Measurements from ENCODE around the gene INAFM2. TPM values are rescaled to one million over a fixed set of nuclear protein-coding genes. Genes with fewer than 3 reads are reported as not detected.

Gene INAFM2
- total RNA-seq, 2 experiments from 2014 or later, result 13.5 to 15.5 TPM

DNA sequence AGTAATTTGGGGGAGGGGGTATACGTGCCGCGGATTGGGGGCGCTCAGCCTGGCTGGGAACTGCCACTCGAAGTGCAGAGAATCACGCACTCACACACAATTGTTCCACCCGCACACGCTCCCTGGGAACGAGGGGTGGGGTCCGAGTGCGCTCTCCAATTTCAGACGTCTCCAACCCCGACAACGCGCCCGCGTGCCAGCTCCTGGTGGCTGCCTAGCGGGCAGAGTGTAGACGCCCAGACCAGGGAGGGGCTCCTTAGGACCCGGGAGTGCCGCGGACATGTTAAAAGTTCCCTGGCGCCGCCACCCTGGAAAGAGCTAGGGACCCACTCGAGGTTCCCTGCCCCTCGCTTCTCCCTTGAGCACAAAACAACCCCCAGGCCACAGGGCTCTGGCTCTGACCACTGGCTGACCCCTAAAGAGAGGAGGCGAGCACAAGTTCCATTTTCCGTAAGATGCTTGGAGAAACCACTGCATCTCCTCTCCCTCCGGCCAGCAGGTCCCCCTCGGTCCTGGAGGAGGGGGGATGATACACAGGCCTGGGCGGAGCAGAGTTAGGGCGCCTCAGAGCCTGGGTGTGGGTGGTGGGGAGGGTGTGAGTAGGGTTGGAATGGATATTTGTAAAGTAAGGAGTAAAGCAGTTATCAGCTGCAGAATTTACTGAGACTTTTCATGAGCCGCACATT is 39.7 kb upstream of the INAFM2 start:
- Mint-ChIP-seq H3K4me1 (peaks cover 8% of the 10 kb centered on the region), H3K4me3 (no peak overlapping the region), H3K36me3 (no peaks in the 10 kb centered on the region), H3K27me3 (peaks cover 33% of the 10 kb centered on the region), H3K9me3 (no peaks in the 10 kb centered on the region), H3K27ac (no peak overlapping the region)
- DNase-seq, result no peak

GRCh38 chr15:40285151-40285550 is 38.3 kb upstream of the INAFM2 start:
- Mint-ChIP-seq H3K27me3 (peaks cover 22% of the 10 kb centered on the region), H3K36me3 (no peaks in the 10 kb centered on the region), H3K4me3 (no peak overlapping the region), H3K27ac (no peak overlapping the region), H3K9me3 (no peaks in the 10 kb centered on the region), H3K4me1 (peaks cover 4% of the 10 kb centered on the region)
- no peak for DNase-seq

GRCh38 chr15:40285554-40286011 is 37.9 kb upstream of the INAFM2 start:
- Mint-ChIP-seq H3K27ac (no peak overlapping the region), H3K4me1 (peaks cover 4% of the 10 kb centered on the region), H3K36me3 (no peaks in the 10 kb centered on the region), H3K27me3 (peaks cover 18% of the 10 kb centered on the region), H3K4me3 (no peak overlapping the region), H3K9me3 (no peaks in the 10 kb centered on the region)
- DNase-seq, result no peak

DNA sequence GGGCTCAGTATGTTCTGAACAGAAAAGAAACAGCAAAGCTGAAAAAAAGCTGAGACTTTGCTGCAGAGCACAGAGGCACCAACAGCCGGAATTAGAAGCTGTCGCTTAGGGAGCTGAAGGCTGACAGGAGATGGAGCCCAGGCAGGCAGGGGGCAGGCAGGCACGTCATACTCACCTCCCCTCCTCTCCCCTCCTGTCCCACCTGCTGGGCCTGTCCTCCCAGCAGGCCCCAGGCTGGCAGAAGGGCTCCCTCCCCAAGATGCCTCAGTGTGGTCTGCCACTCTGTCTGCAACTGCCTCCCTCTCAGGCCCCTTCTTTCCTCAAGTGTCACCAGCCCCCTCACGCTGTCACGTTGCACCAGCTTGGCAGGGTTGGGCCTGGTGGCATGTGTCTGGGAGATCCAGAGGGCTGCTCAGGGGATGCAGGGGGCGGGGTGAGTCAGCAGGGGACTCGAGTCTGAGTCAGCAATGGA is 37.4 kb upstream of the INAFM2 start:
- H3K4me3 Mint-ChIP-seq, result no peak overlapping the region
- no peak for DNase-seq
- no peak overlapping the region for H3K27ac Mint-ChIP-seq
- H3K27me3 Mint-ChIP-seq, result peaks cover 13% of the 10 kb centered on the region
- no peaks in the 10 kb centered on the region for H3K36me3 Mint-ChIP-seq
- peaks cover 4% of the 10 kb centered on the region for H3K4me1 Mint-ChIP-seq
- no peaks in the 10 kb centered on the region for H3K9me3 Mint-ChIP-seq

- Mint-ChIP-seq H3K27ac (no peak overlapping the region), H3K27me3 (peaks cover 10% of the 10 kb centered on the region), H3K4me1 (peaks cover 4% of the 10 kb centered on the region), H3K36me3 (no peaks in the 10 kb centered on the region), H3K9me3 (no peaks in the 10 kb centered on the region), H3K4me3 (no peak overlapping the region)
- DNase-seq, result no peak
Observed at GRCh38 chr15:40286794-40287193, 36.7 kb upstream of the INAFM2 start.

GRCh38 chr15:40287505-40287904 is 36.0 kb upstream of the INAFM2 start:
- H3K4me1 Mint-ChIP-seq, result peaks cover 4% of the 10 kb centered on the region

DNA sequence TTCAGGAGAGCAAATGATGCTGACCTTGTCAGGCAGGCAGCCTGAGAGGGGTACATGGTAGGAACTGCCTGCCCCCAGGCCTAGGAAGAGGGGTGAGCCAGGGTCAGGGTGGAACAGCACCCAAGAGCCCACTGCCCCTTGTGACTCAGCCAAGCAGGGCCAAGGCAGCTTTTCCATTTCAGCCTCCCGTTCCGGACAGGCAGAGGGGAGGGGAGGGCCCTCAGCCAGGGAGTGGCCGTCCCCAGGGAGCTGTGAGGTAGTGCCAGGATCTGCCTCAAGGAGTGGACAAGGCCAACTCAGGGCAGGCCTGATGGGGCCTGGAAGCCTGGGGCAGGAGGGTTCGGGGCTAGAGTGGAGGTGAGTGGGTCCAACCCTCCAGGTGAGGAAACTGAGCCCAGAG is 35.5 kb upstream of the INAFM2 start:
- no peak for DNase-seq
- no peaks in the 10 kb centered on the region for H3K36me3 Mint-ChIP-seq
- peaks cover 7% of the 10 kb centered on the region for H3K27me3 Mint-ChIP-seq
- H3K4me1 Mint-ChIP-seq, result peaks cover 4% of the 10 kb centered on the region
- H3K4me3 Mint-ChIP-seq, result no peak overlapping the region
- no peak overlapping the region for H3K27ac Mint-ChIP-seq
- H3K9me3 Mint-ChIP-seq, result no peaks in the 10 kb centered on the region

More at GRCh38 chr15:40287505-40287904, 36.0 kb upstream of the INAFM2 start:
- no peak overlapping the region for H3K27ac Mint-ChIP-seq
- H3K9me3 Mint-ChIP-seq, result no peaks in the 10 kb centered on the region
- peaks cover 10% of the 10 kb centered on the region for H3K27me3 Mint-ChIP-seq
- DNase-seq, result no peak
- no peaks in the 10 kb centered on the region for H3K36me3 Mint-ChIP-seq
- no peak overlapping the region for H3K4me3 Mint-ChIP-seq

GRCh38 chr15:40289140-40289775 is 34.2 kb upstream of the INAFM2 start:
- Mint-ChIP-seq H3K4me1 (peaks cover 3% of the 10 kb centered on the region), H3K9me3 (no peaks in the 10 kb centered on the region), H3K4me3 (no peak overlapping the region), H3K27ac (no peak overlapping the region), H3K27me3 (no peaks in the 10 kb centered on the region), H3K36me3 (no peaks in the 10 kb centered on the region)
- DNase-seq, result no peak

DNA sequence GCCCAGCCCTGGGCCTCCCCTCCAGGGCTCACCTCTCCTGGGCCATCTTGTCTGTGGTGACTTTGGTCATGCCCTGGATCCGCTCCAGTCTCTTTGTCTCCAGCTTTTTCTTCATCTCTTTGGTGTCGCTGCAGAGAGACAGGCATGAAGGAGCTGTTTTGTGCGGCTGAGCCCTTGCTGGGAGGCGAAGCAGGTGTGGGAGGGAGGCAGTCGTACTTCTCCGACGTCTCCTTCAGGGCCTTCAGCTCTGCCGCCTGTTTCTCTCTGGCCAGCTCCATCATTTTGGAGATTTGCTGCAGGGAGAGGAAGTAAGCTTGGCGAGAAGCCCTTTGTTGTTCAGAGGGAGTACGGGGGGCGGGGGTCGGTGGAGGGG is 33.0 kb upstream of the INAFM2 start:
- Mint-ChIP-seq H3K27ac (no peak overlapping the region), H3K36me3 (no peaks in the 10 kb centered on the region), H3K4me1 (no peaks in the 10 kb centered on the region), H3K9me3 (no peaks in the 10 kb centered on the region), H3K27me3 (no peaks in the 10 kb centered on the region), H3K4me3 (no peak overlapping the region)
- DNase-seq, result no peak

- no peak for DNase-seq
- no peaks in the 10 kb centered on the region for H3K27me3 Mint-ChIP-seq
- H3K9me3 Mint-ChIP-seq, result no peaks in the 10 kb centered on the region
- H3K4me1 Mint-ChIP-seq, result no peaks in the 10 kb centered on the region
- no peak overlapping the region for H3K27ac Mint-ChIP-seq
- no peak overlapping the region for H3K4me3 Mint-ChIP-seq
- H3K36me3 Mint-ChIP-seq, result no peaks in the 10 kb centered on the region
Observed at GRCh38 chr15:40290918-40291574, 32.4 kb upstream of the INAFM2 start.

- Mint-ChIP-seq H3K9me3 (no peaks in the 10 kb centered on the region), H3K27me3 (no peaks in the 10 kb centered on the region), H3K36me3 (no peaks in the 10 kb centered on the region), H3K4me3 (no peak overlapping the region), H3K4me1 (no peaks in the 10 kb centered on the region), H3K27ac (no peak overlapping the region)
- DNase-seq, result no peak
Observed at GRCh38 chr15:40292246-40292645, 31.2 kb upstream of the INAFM2 start.

DNA sequence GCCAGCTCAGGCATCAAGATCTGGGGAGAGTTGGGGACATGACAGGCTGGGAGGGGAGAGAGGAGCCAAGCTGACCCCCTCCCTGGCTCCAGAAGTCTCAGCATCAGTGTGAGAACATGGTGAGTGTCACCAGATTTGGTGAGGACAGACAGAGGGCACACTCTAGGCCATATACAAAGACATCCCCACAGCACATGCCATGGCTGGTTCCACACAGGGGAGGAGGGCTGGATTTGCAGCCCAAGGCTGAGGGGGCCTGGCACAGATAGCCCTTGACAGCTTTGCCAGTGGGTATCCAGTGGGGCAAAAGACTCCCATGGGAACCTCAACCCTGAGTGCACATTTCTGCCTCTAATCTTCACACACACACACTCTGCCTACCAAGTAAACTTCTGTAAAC is 30.5 kb upstream of the INAFM2 start:
- no peaks in the 10 kb centered on the region for H3K27me3 Mint-ChIP-seq
- no peaks in the 10 kb centered on the region for H3K9me3 Mint-ChIP-seq
- no peak overlapping the region for H3K27ac Mint-ChIP-seq
- H3K4me3 Mint-ChIP-seq, result no peak overlapping the region
- no peaks in the 10 kb centered on the region for H3K4me1 Mint-ChIP-seq
- no peaks in the 10 kb centered on the region for H3K36me3 Mint-ChIP-seq
- no peak for DNase-seq

- Mint-ChIP-seq H3K4me1 (no peaks in the 10 kb centered on the region), H3K4me3 (no peak overlapping the region), H3K36me3 (peaks cover 4% of the 10 kb centered on the region), H3K9me3 (no peaks in the 10 kb centered on the region), H3K27me3 (no peaks in the 10 kb centered on the region), H3K27ac (no peak overlapping the region)
- no peak for DNase-seq
Observed at GRCh38 chr15:40293905-40294895, 29.3 kb upstream of the INAFM2 start.

DNA sequence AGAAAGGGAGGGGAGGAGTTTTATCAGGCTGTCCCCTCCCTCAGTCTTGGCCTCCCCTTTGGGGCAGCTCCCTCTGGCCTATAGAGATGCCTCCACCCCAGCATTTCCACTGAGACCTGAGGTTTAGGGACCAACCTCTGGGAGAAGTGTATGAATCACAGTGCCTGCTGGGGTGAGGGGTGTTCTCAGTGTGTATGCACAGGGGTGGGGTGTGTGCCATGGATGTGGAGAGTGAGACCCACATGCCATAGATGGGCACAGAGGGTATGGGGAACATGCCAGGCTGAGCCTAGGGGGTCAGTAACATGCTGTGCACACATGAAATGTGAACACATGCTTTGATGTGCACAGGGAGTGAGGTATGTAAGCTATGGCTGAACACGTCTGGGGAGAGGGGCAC is 28.2 kb upstream of the INAFM2 start:
- Mint-ChIP-seq H3K27me3 (no peaks in the 10 kb centered on the region), H3K4me3 (no peak overlapping the region), H3K4me1 (no peaks in the 10 kb centered on the region), H3K27ac (no peak overlapping the region), H3K36me3 (peaks cover 14% of the 10 kb centered on the region), H3K9me3 (peaks cover 5% of the 10 kb centered on the region)
- no peak for DNase-seq
